ENCODE measurements around the gene KIF26B.

Gene KIF26B

GRCh38 chr1:245209658-245210435, 55.1 kb downstream of the KIF26B start:
- no peak for DNase-seq (ENCODE audit: low read depth)

DNA sequence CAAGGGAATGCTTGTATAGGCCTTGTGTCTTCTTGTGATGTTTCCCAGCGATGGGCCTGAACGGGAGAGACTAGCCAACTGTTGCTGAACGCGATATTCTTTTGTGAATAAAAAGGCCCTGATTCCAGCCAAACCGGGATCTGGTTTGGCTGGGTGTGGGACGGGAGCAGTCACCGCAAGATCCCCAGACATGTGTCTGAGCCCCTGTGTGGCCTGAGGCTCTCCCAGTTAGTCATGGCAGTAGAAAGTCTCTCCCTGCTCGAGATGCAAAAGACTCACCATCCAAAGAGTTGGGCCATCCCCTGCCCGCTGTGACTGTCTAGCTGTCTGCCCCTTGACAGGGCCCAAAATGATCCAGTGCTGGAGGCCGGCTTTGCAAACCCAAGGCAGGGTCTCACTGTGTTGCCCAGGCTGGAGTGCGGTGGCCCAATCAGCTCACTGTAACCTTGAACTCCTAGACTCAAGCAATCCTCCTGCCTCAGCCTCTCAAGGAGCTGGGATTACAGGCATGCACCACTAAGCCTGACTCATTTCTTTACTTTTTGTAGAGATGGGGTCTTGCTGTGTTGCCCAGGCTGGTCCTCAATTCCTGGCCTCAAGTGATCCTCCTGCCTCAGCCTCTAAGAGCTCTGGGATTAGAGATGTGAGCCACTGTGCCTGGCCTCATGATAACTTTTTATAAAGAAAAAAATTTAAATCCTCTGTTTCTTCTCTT, 56.4 kb downstream of the KIF26B start:
- no peak for DNase-seq (ENCODE audit: low read depth)

GRCh38 chr1:245211761-245212160, 57.0 kb downstream of the KIF26B start:
- DNase-seq (ENCODE audit: low read depth) = no peak

- DNase-seq (ENCODE audit: low read depth) = no peak
Observed at GRCh38 chr1:245212221-245212710, 57.5 kb downstream of the KIF26B start.

GRCh38 chr1:245213066-245213831, 58.5 kb downstream of the KIF26B start:
- DNase-seq (ENCODE audit: low read depth) = no peak

- DNase-seq (ENCODE audit: low read depth) = no peak
Observed at GRCh38 chr1:245215071-245215470, 60.3 kb downstream of the KIF26B start.

DNA sequence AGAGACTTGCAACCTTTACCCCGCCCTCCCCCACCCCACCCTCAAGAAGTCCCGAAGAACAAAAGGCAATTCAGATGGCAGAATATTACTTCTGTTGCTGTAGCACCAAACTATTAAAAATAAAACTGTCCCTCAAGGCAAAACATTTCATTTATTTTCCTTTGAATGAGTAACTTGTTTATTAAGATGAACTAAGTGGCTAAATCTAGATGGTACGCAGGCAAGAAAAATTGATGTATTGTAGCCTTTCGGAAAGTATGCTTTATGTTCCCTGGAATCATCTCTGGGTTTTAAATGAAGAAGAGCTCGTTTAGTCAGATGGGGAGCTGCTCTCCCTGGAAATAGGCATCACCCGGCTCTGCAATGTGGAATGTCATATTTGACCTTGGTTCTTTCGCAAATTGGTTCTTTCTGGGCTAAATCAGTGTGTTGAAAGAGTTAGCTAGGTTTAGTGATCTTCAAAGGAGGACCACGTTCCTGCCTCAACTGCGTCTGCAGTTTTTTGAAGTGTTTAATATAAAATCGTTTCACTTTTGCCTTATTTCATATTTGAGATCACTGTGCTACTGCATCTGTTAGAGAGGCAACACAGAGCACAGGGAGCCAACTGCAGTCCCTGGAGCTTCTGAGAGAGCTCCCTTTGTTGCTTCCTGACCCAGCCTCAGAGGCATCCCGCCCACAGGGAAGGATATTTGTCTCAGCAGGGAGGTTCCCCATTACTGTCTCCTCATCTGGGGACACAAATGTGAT, 61.8 kb downstream of the KIF26B start:
- DNase-seq (ENCODE audit: low read depth) = no peak

- DNase-seq (ENCODE audit: low read depth) = no peak
Observed at GRCh38 chr1:245217853-245218608, 63.2 kb downstream of the KIF26B start.

DNA sequence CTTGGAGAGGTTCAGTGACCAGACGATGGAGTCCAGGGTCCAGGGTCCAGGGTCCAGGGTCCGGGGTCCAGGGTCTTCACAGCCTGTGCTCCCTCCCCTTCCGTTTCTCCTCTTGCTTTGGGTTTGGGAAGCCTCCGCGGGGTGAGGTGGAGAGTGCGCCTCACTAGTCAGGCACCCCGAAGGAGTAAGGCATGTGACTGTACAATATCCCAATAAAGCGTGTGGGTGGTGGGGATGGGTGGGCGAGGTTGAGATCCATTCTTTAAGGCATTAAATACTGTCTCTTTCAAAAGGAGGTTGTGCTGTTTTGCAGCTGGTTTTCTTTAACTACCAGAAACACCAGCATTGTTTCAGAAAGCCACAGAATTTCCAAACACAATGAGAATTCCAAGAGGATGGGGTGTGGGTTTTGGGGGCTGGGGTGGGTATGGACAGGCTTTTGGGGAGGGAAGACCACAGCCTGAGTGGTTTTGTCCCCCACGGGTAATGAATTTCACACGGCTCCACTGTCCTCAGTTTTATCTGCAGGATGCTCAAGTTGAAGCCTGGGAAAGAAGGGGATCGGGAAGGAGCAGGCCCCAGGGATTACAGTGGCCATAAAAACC, 65.7 kb downstream of the KIF26B start:
- no peak for DNase-seq (ENCODE audit: low read depth)

GRCh38 chr1:245221805-245222204, 67.0 kb downstream of the KIF26B start:
- no peak for DNase-seq (ENCODE audit: low read depth)

GRCh38 chr1:245222931-245223595, 68.3 kb downstream of the KIF26B start:
- no peak for DNase-seq (ENCODE audit: low read depth)

- no peak for DNase-seq (ENCODE audit: low read depth)
Observed at GRCh38 chr1:245225322-245226202, 70.8 kb downstream of the KIF26B start.

GRCh38 chr1:245226203-245226499, 71.4 kb downstream of the KIF26B start:
- DNase-seq (ENCODE audit: low read depth) = no peak

- DNase-seq (ENCODE audit: low read depth) = no peak
Observed at GRCh38 chr1:245229051-245229450, 74.3 kb downstream of the KIF26B start.

DNA sequence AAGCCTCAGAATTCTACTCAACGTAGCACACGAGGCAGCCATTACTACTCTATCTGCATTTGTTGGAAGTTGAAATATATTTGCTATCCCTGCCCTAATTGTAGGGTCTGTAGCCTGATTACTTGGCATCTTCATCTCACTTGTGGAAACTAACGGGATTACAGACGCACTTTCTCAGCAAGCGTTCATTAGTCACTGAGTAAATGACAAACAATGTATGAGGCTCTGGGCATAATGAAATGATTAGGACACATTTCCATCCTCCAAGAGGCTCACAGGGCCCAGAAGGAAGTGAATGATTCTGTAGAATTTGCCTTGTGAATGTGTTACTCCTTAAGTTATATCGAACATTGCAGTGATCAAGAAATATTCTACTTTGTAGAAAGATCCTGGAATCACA, 78.1 kb downstream of the KIF26B start:
- DNase-seq (ENCODE audit: low read depth) = no peak

DNA sequence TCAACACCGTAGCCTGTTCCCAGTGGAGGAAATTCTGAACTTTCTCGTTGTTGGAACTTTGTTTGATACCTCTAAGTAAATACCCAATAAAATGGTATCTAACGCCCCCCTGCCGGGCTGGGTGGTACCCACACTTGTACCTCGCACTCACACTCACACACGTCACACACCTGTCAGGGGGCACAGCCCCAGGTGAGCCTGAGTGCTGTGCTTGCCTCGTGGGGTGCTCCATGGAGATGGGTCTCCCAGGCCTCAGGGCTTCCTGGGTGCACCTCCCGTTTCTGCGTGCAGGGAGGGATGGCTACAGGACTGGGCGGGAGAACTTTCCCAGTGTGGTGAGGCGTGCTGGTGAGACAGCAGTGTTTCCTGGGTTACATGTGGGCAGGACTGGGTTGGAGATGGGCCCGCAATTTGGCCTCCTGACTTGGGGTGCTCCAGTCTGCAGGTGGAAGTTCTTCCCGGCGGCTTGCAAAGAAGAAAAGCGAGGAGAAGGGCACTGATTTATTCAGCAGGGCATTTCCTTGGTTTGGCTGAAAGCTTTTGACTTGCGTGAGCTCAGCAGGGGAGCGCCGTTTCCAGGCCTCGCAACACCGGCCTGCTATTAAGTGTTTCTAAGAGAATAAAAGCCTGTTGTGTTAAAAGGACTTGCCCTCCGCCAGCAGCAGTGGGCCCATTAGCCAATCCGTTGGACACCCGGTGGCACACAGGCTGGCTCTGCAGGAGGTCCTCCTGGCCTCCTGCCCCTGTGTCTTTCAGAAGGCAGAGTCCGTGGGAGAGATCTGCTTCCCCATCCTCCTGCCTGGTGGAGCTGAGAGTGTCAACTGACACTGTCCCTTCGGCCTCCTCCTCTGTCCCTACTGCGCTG, 79.7 kb downstream of the KIF26B start:
- no peak for DNase-seq (ENCODE audit: low read depth)

GRCh38 chr1:245235156-245235555, 80.4 kb downstream of the KIF26B start:
- no peak for DNase-seq (ENCODE audit: low read depth)

DNA sequence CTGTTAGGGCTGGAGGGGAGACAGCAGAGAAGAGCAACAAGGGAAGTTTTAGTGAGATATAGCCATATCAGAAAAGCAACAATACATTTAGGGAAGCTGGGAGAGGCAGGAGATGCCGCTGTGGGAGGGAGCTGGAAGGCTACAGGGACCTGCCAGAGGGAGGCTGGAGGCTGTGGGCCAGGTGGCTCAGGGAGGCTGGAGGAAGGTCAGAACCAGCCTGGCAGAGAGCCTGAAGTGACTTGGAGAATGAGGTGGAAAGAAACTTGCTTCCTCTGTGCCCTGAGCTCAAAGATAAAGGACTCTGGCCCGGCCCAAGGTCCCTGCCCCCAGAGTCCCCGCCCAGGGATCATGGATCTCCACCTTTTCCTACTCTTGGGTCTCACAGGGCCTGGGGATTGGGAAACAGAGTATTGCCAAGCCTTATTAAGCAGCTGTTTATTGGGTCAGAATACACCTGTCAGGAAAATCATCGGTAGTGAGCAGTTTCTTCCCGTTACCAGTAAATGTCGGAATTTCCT, 85.9 kb downstream of the KIF26B start:
- no peak for DNase-seq (ENCODE audit: low read depth)

Data from activated T-helper 1 cell treated with Interleukin-2 at 50 U/mL for 16 hours (primary cell).